Stimulated activated CD4-positive, alpha-beta T cell treated with anti-CD3 and anti-CD28 coated beads, Interleukin-4, amount 100 ng/mL, for 1 hour (primary cell): ENCODE results near the gene MXD3.
"Not testable (repeated sequence)": the region's sequence is repeated elsewhere in the genome, so short reads cannot be mapped to it uniquely, and the experiment has no call there.

Experiments
- DNase-seq: peaks from one replicate; pipeline ENCODE4 v3.0.0-alpha.2; 2020

The MXD3 gene, protein sequence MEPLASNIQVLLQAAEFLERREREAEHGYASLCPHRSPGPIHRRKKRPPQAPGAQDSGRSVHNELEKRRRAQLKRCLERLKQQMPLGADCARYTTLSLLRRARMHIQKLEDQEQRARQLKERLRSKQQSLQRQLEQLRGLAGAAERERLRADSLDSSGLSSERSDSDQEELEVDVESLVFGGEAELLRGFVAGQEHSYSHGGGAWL

DNA sequence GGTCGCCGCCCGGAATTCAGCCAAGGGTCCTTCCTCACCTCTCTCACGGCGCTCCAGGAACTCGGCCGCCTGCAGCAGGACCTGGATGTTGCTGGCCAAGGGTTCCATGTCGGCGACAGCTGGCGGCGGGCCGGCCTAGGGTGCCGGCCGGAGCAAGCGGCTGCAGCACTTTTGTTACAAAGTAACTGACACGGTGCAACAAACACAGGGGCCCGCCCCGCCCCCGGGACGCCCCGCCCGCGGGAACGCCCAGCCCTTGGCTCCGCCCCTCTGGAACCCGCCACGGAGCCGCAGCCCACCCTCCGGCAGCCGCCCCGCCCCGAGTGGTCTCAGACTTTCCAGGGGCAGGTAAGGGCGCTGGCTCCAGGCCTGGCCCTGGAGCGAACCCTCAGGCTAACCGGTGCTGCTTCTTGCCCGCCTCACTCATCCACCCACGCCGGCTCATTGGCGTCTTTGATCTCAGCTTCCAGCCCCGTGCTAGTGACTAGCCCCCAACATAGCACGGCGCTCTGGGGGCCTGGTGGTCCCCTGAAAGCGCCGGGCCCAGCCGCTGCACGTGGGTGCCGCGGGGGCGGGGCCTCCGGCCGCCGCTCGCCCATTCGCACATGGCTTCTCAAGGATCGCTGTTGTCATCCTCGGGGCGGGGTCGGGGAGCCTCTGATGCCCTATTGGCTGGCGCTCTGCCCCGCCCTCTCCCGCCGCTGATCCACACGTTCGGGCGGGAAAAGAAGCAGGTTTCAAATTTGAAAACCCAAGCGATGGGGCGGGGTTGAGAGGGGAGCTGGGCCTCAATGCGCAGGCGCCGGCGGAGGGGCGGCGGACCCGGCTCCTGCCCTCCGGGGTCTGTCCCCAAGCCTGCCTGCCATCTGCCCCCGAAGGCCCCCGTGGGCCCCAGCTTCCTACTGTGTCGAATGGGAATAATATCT is at the start of gene MXD3:
Gene MXD3 (minus strand): TSS at position 176 of the 926 bp plus-strand sequence. CDS start 68 bp downstream, at position 108.
- peak; percentile 97 for DNase-seq

DNA sequence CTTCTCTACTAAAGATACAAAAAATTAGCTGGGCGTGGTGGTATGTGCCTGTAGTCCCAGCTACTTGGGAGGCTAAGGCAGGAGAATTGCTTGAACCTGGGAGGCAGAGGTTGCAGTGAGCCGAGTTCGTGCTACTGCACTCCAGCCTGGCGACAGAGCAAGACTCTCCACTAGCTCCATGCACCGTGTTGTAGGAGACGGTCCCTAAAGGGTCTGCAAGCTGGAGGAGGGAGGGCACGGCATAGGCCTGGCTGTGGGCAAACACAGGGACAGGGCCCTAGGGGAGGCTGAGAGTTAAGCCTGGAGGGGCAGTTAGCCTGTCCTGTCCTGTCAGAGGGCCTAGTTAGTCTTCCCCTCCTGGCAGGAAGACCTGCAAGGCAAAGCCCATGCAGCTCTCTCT is 49.0 kb upstream of the MXD3 start:
- not testable (repeated sequence) for DNase-seq

DNA sequence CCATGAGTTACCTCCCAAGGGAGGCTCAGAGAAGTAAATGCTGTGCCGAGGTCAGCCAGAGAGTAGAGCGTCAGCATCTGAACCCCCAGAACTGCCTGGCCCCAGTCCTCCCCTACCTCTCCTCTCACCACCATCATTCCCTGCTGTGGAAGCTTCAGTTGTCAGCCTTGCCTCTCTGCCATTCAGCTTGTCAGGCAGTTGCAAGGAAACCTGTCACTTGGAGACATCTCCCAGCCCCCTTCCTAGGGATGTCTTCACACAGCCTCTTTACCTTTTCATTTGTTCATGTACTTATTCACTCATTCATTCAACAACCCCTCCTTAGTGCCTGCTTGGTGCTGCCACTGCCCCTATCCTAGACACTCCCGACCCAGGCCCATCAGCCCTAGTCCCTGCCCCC is 48.2 kb upstream of the MXD3 start:
- DNase-seq, result no peak

DNA sequence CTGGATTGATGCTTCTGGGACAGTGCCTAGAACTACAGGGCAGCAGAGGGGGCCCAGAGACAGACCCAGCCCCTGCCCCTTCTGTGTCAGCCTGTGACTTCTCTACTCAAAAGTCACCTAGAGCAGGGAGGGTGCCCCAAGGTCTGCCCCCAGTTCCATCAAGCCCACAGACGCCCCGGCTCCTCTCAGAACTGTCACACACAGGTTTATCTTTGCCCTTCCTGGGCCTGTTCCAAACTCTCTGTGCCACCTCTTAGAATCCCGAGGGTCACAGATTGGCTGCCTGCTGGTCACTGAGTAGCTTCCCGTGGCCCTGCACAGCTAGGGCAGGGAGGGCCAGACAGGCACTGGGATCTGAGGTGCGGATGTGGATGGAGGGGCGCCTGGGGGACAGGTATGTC is 47.8 kb upstream of the MXD3 start:
- DNase-seq, result no peak

DNA sequence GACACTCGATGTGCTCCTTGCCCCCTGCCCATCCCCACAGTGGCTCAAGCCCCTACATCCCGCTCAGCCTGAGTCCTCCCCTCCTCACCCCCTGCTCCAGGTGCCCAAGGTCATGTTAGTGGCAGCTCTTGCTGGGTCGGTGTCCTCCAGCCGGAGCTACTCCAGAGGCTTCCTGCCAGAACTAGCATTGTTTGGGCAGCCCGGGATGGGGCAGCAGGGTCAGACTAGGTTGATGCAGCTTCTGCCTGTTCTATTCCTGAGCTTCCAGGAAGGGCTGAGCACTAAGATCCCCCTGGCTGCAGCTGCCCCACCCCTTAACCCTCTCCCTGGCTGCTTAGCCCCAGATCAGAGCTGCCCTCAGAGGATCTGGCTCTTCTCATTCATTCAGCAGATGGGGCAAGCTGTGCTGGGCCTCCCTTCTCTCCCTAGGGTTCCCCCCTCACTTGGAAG is 46.7 kb upstream of the MXD3 start:
- no peak for DNase-seq

DNA sequence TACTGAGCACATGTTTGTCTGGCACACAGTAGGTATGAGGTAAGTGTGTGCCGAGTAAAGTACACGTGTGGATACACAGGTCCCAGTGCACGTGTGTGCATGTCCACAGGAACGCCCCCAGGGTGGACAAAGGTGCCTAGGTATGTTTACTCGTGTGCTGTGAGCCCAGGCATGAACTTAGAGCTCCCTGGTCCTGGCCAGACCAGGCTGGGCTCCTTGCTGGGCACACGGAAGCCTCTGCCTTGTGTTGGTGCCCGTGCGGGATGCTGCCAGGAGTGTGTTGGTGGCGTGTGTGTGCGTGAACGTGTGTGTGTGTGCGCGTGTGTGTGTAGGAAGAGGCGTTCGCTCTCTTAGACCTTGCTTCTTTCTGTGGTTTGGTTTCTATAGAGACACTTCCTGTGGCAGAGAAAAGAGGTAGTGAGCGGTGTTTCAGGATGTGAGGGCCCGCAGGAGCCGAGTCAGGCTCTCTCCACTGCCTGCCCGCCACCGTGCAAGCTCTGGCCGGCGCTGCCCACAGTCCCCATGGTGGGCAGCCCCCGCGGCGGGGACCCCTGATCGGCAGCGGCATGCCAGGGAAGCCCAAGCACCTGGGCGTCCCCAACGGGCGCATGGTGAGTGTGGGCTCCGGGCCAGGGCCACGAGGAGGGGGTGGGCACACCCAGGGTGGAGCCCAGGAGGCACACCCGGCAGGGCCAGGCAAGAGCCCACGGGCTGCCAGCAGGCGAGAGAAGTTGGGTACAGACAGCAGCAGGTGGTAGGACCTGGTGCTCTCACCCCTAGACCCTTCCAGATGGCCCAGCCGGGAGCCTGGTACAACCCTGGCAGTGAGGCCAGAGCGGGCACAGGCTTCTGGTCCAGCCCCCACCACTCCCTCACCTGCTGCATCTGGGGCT is 46.0 kb upstream of the MXD3 start, which contains the start of gene RGS14:
Gene RGS14 (plus strand): TSS at position 466 of the 893 bp plus-strand sequence. CDS start 101 bp downstream, at position 567.
- peak; percentile 59 for DNase-seq

DNA sequence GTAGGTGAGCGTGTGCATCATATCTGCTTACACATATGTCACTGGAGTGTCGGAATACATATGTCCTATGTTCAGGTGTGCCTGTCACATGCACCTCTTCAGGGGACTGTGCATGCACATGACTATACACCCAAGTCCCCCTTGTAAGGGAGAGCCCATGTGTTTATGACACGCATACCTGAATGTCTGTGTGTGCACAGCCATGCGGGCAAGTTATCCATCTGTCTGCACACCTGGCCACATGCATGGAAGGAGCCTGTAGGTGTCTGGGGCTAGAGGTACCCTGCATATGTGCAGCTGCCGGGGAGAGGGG is 45.4 kb upstream of the MXD3 start:
- DNase-seq, result no peak

DNA sequence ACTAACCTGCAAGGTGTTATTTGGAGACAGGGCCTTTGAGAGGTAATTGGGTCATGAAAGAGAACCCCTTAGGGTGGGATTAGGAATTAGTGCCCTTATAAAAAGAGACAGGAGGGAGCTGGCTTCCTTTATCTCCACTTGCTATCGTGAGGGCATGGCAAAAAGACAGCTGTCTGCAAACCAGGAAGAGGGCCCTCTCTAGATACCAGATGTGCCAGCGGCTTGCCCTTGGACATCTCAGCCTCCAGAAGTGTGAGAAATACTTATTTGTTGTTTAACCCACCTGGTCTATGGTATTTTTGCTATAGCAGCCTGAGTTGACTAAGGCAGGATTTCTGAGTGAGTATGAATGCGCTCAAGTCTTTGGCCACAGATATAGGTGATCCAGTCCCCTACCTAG is 45.0 kb upstream of the MXD3 start:
- DNase-seq, result no peak

DNA sequence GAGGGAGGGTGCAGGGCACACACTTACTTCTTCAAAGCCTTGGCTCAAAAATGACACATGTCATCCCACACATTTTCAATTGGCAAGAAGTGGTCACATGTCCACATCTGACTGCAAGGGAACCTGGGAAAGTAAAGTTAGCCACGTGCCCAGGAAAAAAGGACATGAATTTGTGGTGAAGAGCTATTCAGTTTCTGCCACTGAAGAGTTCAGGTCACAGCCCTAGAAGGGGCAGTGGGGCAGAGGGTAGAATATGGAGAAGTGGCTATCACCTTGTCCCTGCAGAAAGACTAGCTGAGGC is 44.1 kb upstream of the MXD3 start:
- DNase-seq, result no peak

DNA sequence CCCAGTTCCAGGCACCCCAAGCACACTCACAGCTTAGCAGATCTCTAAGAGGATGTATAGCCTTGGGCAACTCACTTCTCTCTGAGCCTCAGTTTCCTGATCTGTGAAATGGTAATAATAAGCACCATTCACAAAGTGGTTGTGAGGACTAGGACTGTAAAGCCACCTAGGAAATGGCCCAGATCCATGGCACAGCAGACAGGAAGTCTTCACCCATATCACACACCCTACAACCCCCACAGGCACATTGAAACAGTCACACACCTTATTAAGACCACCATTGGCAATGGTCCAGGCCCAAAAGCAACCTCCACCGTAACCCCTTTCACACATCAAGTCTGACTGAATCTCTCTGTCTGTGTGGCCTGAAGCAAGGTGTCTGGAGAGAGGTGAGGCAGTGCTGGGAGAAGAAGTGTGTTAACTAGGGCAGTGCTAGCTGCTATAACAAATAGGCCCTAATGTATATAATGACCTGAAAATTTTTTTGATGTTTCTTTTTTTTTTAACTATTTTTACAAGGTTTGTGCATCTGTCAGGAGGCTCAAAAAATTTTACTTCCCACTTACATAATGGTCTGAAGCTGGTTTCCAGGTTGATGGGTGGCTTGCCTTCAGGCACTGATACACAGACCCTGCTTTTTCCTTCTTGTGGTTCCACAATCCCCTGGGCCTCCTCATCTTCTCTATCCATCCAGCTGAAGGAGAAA is 43.6 kb upstream of the MXD3 start:
- no peak for DNase-seq

DNA sequence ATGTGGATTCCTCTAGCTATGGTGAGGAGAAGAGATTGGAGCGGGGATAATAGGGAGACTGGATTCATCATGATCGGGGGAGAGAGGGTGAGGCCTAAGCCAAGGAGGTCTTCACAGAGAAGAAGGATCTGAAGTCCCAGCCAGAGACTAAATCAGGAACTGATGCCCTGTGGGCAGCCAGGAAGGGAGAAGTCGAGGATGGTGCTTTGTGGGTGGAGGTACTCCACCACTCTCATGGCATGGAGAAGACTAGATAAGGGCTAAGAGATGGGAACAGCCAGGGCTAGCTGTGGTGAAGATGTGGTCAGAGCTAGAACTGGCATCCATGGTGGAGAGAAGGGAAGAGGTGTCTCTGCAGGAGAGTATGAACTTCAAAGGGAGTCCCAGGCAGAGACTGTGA is 43.0 kb upstream of the MXD3 start:
- no peak for DNase-seq

DNA sequence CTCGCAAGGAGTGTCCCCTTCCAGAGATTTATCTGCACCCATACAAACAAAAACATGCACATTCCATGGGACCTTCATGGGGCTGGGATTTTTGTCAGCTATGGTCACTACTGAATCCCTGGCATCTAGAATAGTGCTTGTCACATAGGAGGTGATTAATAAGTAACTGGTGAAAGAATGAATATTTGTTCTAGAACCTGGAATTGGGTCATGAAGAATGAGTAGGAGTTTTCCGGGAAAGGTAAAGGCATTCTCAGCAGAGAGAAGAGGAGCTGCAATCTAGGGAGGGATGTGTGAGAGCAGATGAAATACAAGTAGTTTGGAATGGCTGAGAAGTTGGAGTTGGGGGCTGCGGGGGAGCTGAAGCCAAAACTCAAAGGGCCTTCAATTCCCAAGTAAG is 42.6 kb upstream of the MXD3 start:
- DNase-seq, result no peak

DNA sequence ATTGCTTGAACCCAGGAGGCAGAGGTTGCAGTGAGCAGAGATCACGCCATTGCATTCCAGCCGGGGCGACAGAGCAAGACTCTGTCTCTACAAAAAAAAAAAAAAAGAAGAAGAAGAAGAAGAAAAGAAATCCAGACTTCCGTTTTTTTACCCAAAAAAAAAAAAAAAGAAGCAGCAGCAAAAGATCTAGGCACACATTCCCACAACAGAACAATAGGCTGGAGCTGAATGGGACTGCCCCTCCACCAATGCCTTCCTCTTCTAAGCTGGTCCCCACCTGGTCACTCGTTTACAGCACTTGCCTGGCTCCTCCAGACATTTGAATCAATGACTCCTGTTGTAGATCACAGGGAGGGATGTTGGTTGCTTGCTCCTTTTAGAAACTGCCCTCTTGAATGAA is 41.4 kb upstream of the MXD3 start:
- no peak for DNase-seq

DNA sequence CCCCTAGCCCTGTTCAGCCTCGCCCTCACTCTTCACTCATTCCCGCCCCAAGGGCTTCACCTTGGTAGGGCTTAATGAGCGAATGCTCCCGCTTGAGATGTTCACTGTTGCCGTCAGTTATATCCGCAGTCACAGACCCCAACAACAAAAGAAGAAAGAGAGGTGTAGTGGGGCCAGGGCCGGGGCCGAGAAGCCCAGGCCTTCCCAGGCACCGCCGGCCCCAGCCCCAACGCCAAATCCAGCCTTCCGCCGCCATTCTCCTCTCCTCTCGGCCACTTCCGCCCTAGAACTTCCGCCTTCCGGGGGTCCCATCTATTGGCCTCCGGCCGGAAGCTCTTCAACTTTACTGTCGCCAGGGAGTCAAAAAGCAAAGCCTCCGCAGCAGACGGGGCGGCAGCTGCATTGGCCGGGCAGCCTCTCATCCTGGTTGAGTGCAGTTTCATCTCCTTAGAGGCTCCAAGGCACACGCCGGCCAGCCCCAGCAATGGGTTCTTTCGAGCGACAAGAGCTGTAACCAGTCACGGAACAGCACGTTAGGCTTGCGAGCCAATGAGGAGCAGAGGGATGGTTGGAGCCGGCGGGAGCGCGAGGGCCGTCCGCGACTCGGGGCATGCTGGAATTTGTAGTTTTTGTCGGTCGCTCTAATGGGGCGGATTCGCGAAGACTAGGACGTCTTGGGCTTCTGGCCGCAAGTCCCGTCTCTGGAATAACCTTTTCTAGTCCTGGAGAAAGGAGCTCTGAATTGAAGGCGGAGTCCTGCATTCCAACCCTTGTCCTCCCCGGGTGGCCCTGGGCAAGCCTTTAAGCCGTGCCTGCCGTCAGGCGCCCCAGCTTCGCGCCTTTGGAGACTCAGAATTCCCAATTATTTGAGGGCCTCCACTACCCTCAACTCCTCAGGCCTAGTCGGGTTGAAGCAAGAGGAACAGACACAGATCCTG is 40.0 kb upstream of the MXD3 start, which contains the start of gene LMAN2:
Gene LMAN2 (minus strand): TSS at position 277 of the 938 bp plus-strand sequence. CDS start 21 bp downstream, at position 256.
- peak; percentile 87 for DNase-seq

DNA sequence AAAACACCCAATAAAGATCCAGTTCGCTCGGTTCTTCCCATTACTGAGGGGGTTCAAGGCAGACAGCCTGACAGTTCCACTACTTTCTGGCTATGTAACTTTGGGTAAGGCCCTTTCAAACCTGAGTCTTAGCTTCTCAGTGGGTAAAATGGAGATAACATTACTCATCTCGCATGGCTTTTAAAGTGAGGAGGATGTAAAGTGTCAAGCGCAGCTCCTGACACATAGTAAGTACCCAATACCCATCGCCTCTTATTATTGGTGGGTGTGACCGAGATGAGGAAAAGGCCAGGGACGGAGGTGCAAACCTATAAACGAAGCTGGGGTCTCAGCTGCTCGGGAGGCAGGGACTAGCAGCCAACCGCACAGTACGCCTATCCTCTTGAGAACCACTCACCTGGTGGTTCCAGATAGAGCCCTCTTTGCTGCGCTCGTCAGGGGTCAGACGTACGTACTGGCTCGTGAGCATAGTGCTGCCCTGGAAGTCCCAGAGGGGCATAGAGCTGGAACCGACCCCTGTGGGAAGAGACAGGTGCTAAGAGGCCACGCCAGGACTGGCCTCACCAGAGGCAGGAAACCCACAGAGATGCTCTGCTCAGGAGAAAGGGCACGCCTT is 39.2 kb upstream of the MXD3 start:
- DNase-seq, result no peak

DNA sequence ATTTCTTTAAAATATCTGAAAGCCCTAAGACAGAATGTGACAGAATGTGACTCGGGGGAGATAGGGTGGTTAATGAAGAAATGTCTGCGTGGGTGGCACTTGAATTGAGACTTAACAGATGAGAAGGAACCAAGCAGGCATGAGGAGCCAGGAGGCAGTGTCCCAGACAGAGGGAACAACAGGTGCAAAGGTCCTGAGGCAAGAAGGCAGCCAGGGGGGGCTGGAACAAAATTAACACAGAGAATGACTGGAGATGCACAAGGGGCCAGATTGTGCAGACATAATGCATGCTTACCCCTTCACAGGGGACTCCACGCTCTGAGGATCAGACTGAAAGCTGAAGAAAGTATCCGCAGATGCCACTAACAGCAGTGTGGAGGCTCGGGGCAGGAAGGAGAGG is 38.1 kb upstream of the MXD3 start:
- no peak for DNase-seq

DNA sequence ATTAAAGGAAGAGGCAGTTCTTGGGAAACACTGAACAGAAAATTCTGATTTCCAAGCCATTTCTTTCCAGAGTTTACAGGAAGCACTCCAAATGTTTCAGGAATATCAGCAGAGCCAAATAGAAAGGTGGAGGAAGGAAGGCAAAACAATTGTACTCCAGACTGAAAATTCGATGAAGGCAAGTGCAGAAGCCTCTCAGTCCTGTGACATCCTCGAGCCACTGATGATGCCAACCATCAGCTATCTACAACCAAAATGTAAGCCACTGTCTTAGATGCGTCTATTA is 37.6 kb upstream of the MXD3 start:
- no peak for DNase-seq

DNA sequence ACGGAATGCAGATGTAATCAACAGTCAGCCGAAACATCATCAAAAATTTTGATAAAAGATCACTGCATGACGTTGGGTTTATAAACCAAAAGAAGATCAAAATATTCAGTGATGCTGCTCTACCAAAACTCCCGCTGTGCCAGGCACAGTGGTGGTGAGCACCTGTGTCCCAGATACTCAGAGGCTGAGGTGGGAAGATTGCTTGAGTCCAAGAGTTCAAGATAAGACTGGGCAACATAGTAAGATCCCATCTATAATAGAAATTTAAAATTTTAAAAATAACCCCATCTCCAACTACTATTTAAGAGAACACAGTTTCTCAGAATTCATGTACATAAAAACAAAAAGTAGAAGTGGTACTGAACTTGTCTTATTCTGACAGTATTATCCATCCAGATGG is 36.0 kb upstream of the MXD3 start:
- no peak for DNase-seq

DNA sequence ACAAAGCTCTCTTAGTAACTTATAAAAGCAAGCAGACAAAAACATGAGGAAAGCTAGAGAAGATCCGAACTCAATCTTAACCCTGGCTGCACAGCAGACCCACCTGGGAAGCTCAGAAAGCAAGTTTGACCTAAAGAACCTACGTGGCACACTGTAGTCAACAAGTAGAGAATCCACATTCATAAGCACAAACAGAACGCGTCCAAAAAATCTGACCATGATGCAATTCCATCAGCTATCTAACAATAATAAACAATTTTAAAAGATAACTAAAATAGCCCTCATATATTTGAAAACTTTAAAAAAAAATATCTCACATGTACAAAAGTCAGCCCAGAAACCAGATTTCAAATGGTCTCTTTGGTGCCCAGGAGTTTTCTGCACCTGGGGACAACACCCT is 35.1 kb upstream of the MXD3 start:
- no peak for DNase-seq

DNA sequence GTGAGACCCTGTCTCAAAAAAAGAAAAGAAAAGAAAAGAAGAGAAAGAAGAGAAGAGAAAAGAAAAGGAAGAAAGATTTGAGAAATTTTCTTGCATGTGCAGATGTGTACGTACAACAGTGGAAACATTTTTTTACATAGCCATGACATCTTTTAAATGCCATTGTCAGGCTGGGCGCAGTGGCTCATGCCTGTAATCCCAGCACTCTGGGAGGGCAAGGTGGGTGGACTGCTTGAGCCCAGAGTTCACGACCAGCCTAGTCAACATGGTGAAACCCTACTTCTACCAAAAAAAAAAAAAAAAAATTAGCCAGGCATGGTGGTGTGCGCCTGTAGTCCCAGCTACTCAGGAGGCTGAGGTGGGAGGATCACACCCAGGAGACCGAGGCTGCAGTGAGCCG is 33.2 kb upstream of the MXD3 start:
- no peak for DNase-seq

DNA sequence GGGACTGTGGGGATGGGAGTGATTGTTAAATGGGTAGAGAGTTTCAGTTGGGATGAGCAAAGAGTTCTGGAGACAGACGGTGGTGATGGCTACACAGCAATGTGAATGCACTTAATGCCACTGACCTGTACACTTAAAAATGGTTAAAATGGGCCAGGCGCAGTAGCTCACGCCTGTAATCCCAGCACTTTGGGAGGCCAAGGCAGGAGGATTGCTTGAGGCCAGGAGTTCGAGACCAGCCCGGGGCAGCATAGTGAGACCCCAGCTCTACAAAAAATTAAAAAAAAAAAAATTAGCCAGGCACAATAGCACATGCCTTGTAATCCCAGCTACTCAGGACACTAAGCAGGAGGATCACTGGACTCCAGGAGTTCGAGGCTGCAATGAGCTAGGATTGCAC is 32.1 kb upstream of the MXD3 start:
- no peak for DNase-seq
